Nephron progenitor cell (in vitro differentiated cells): ENCODE data around the gene TIMP3.
"Not testable (repeated sequence)": the region's sequence is repeated elsewhere in the genome, so short reads cannot be mapped to it uniquely, and the experiment has no call there.

Source experiments
- DNase-seq: peaks from one replicate; pipeline ENCODE4 v3.0.0; 2021
- H3K27ac Mint-ChIP-seq: 2 replicates; pipeline ENCODE4 v1.8.0; 2021; ENCODE audit warnings: mild to moderate bottlenecking, moderate library complexity, mixed read lengths
- H3K27me3 Mint-ChIP-seq: 2 replicates; pipeline ENCODE4 v1.8.0; 2021; ENCODE audit warnings: mild to moderate bottlenecking, low read depth, mixed read lengths; ENCODE audit not compliant: poor library complexity
- H3K36me3 Mint-ChIP-seq: 2 replicates; pipeline ENCODE4 v1.8.0; 2021; ENCODE audit warnings: low read depth, mixed read lengths
- H3K4me1 Mint-ChIP-seq: 2 replicates; pipeline ENCODE4 v1.8.0; 2021; ENCODE audit warnings: mixed read lengths
- H3K4me3 Mint-ChIP-seq: 2 replicates; pipeline ENCODE4 v1.8.0; 2021; ENCODE audit warnings: mild to moderate bottlenecking, moderate library complexity, mixed read lengths
- H3K9me3 Mint-ChIP-seq: 2 replicates; pipeline ENCODE4 v1.8.0; 2021; ENCODE audit warnings: mild to moderate bottlenecking, moderate library complexity, mixed read lengths
- CTCF ChIP-seq: fragments of 200-600 bp; sonication (generic); IDR thresholded peaks from 2 replicates; pipeline ENCODE4 v1.5.0; 2021; ENCODE audit warnings: antibody characterized with exemption

TIMP3 gene

GRCh38 chr22:32864596-32864995 is 63.1 kb downstream of the TIMP3 start:
- H3K36me3 Mint-ChIP-seq, result no peaks in the 10 kb centered on the region
- no peaks in the 10 kb centered on the region for H3K9me3 Mint-ChIP-seq
- DNase-seq, result no peak
- TF ChIP-seq CTCF, result no peak
- H3K4me3 Mint-ChIP-seq, result no peak overlapping the region
- peaks cover 9% of the 10 kb centered on the region for H3K4me1 Mint-ChIP-seq
- H3K27ac Mint-ChIP-seq, result no peak overlapping the region
- H3K27me3 Mint-ChIP-seq, result no peaks in the 10 kb centered on the region

- Mint-ChIP-seq H3K36me3 (no peaks in the 10 kb centered on the region), H3K27me3 (peaks cover 3% of the 10 kb centered on the region), H3K9me3 (no peaks in the 10 kb centered on the region), H3K4me3 (no peak overlapping the region), H3K4me1 (no peaks in the 10 kb centered on the region), H3K27ac (no peak overlapping the region)
- DNase-seq, result no peak
- TF ChIP-seq CTCF, result no peak
Measured at GRCh38 chr22:32866953-32867352, 65.4 kb downstream of the TIMP3 start.

GRCh38 chr22:32868946-32869345 is 67.4 kb downstream of the TIMP3 start:
- no peaks in the 10 kb centered on the region for H3K4me1 Mint-ChIP-seq
- H3K36me3 Mint-ChIP-seq, result no peaks in the 10 kb centered on the region
- no peak for DNase-seq
- TF ChIP-seq CTCF, result no peak
- H3K27me3 Mint-ChIP-seq, result peaks cover 3% of the 10 kb centered on the region
- no peak overlapping the region for H3K4me3 Mint-ChIP-seq
- H3K27ac Mint-ChIP-seq, result no peak overlapping the region
- H3K9me3 Mint-ChIP-seq, result no peaks in the 10 kb centered on the region

GRCh38 chr22:32870474-32870873 is 69.0 kb downstream of the TIMP3 start:
- H3K9me3 Mint-ChIP-seq, result no peaks in the 10 kb centered on the region
- no peak overlapping the region for H3K4me3 Mint-ChIP-seq
- no peak overlapping the region for H3K27ac Mint-ChIP-seq
- peaks cover 3% of the 10 kb centered on the region for H3K4me1 Mint-ChIP-seq
- no peak for DNase-seq
- no peak for TF ChIP-seq CTCF
- H3K27me3 Mint-ChIP-seq, result peaks cover 3% of the 10 kb centered on the region
- H3K36me3 Mint-ChIP-seq, result no peaks in the 10 kb centered on the region

GRCh38 chr22:32873604-32874003 is 72.1 kb downstream of the TIMP3 start:
- not testable (repeated sequence) for H3K27ac Mint-ChIP-seq, H3K4me3 Mint-ChIP-seq, H3K36me3 Mint-ChIP-seq, H3K9me3 Mint-ChIP-seq, DNase-seq, H3K4me1 Mint-ChIP-seq, H3K27me3 Mint-ChIP-seq

- no peaks in the 10 kb centered on the region for H3K36me3 Mint-ChIP-seq
- H3K9me3 Mint-ChIP-seq, result no peaks in the 10 kb centered on the region
- no peak for DNase-seq
- H3K4me3 Mint-ChIP-seq, result no peak overlapping the region
- peaks cover 11% of the 10 kb centered on the region for H3K27me3 Mint-ChIP-seq
- peaks cover 7% of the 10 kb centered on the region for H3K4me1 Mint-ChIP-seq
- H3K27ac Mint-ChIP-seq, result no peak overlapping the region
- TF ChIP-seq CTCF, result no peak
Measured at GRCh38 chr22:32874385-32874784, 72.9 kb downstream of the TIMP3 start.
